ENCODE results near the gene C14orf180.
A peak's percentile ranks its signal among the peaks of the same experiment; 100 is the strongest.

Gene C14orf180

DNA sequence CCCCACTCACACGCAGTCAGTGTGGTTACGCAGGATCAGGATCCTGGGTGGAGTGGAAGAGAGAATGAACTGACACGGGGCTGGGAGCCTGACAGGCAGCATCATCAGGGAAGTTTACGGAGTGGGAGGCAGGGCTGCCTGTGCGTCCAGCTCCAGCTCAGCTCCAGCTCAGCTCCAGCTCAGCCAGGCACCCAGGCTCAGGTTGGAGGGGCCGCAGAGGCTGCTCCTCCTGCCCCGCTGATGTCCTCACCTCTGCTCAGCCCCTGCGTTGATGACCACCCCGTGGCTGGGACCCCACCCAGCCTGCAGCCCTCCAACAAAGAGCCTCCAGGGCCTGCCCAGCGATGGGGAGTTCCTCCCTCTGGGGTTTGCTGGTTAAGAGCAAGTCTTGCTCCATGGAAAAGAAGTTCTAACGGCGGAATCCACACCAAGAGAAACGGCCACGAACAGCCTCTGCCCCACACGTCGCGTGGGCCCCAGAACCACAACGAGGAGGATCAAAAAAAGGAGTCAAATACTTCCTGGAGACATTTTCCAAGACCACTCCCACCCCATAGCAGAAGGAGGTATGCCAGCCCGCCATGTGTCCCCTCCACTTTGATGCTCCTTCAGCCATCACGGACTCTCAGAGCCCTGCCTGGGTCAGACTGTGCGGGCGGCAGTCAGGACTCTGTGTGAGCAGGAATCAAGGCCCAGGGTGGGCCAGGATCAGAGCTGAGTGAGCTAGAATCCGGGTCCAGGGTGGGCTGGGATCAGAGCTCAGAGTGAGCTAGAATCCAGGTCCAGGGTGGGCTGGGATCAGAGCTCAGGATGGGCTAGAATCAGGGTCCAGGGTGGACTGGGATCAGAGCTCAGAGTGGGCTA, 17.7 kb upstream of the C14orf180 start:
- DNase-seq (ENCODE audit: low spot score): no peak

DNA sequence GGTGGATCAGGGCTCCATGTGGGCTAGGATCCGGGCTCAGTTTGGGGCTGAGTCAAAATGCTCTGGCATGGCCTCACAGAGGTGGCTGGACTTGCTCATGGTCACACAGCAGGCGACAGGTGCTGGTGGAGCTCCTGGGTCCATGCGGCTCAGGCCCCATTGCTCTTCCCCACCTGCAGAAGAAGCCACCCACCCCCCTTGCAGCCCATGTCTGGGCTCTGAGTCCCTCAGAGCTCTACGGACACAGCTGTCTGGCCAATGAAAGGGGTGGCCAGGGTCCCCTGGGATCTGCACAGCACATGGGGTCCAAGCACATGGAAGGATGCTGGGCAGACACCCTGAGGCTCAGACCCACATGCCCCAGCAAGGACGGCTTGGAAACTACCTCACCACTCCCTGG, 17.0 kb upstream of the C14orf180 start:
- no peak for DNase-seq (ENCODE audit: low spot score)

DNA sequence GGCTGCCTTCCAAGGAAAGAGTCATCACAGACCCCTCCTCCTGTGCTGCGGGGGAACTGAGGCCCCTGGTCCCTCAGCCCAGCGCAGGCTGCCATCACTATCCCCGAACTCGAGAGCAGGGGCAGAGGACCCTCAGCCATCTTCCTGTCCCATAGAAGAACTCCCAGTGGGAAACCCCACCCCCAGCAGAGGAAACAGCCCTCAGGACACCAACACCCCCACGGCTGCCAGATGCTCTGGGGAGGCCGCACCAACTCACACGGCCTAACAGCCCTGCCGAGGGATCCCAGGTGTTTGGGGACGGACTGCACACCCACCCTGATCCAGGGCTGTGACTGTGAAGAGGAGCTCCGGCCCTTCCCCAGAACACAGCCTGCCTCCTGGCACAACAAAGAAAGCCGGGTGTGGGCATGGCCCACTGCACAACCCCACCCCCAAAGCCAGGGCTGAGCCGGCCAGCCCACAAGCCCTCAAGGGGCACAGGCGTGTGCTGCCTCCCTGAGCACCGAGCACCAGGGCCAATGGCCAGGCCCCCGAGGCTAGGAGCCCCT, 16.3 kb upstream of the C14orf180 start:
- DNase-seq (ENCODE audit: low spot score): no peak

DNA sequence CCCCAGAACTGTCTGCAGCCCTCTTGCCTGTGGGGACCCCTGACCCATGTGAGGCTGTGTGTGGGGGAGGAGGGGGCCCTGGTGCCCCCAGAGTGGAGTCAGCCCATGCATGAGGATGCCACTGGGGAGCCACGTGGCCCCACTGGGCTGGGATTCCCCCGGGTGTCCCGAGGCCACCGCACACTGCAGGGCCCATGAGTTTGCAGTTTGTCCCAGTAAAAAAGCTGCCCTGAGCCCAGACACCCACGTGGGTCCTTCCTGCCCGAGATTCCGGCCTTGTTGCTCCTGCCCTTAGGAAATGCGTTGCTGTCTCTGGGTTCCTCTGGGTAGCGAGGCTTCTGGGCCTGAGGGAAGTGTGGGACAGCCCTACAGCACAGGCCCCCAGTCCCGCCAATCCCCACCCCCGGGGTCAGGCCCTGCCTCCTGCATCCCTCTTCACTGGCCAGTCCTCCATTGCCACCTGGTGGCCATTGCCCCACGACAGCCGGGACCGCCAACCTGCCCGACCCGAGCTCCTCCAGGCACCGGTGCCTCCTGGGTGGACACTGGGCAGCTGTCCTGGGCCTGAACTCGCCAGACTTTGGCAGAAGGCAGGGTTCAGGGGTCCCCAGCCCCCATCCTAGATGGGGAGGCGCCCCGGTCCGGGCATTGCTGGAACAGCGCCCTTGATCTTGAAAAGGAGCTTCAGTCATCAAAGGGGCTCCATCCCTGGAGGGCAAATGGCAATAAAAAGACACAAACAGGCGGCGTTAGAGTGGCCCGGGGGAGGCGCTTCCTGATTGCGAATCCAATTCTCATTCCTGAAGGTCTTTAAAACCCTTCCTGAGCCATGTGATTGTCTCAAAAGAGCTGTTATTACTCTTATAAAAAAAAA, 15.6 kb upstream of the C14orf180 start:
- DNase-seq (ENCODE audit: low spot score): peak; percentile 90

DNA sequence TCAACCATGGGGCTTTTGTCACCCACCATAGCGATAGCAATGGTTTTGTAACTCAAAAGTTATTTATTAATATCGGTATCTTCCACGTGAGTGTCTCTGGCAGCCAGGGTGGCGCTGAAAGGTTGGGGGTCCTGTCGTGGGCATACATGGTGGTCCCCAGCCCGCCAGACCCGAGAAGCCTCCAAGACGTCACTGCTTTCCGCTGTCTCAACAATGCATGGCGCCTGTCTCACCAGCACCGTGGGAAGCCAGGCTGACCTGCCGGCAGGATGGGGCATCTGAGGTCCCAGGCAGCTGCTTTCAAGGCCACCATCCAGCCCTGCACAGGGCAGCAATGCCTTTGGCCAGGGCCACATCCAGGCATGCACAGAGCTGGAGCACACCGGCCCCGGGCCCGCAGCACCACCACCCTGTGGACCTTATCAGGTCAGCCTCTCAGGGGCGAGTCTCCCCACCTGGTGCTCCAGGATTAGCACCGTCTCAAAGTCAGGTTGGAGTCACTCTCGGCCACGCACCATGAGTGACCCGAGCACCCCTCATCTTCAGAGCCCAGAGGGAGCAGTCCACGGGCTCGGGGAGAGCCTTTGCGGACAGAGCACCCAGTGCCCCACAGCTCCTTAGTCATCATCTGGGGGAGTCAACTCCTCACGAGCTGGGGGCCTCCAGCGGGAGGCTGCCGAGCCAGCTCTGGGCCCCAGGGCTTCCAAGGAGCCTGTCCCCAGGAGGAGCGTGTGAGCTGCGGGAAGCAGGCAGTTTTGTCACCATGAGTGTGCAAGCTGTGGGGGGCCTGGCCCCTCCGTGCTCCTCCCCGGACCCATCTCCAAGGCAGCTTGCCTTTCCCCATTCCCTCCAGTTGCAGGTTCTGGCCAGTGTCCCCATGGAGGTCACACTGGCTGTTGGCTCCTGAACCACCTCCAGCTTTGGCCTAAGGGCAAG, 14.6 kb upstream of the C14orf180 start:
- DNase-seq (ENCODE audit: low spot score): no peak

DNA sequence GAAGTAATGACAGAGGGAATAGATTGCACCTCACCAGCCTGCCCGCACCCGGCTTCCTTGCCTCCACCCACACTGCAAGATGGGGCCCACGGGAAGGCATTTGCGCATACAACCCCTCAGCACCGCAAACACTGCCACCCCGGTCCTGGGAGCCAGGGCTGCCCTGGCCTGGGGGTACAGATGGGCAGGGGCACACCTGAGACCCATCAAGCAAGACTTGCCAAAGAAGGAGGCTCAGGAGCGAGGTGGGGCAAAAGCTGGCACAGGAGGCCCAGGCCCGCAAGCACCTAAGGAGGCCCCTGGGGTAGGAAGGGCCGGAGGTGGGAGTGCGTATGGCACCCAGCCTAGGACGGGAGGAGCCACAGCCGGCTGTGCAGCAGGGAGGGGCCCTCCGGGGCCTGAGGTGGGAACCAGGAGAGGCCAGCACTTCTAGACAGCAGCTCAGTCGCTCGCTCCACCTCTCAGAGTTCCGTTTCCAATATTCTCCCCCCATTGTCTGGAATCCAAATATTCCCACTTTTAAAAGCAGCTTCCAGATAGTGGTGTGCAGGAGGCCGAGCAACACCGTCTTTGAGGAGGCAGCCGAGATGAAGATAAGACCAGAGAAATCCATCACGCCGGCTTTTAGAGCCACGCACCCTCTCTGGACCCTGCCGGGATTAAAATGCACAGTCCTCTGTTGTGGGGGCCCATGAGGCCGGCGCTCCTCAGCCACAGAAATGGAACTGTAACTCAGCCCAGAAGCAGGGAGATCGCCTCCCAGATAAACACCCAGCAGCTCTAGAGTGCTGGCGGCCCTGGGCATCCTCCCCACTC, 12.2 kb upstream of the C14orf180 start:
- no peak for DNase-seq (ENCODE audit: low spot score)

DNA sequence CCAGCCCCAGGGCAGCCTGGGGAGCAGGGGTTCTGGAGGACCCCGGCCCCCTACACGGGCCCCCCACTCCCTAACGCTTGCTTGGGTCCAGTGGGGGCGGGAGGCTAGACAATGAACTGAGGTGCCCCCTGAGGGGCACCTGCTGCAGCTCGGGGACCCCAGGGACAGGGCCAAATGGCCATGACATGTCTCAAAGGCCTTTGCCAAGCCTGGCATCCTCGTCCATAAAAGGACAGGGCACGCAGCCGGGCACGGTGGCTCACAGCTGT, 11.7 kb upstream of the C14orf180 start:
- no peak for DNase-seq (ENCODE audit: low spot score)

DNA sequence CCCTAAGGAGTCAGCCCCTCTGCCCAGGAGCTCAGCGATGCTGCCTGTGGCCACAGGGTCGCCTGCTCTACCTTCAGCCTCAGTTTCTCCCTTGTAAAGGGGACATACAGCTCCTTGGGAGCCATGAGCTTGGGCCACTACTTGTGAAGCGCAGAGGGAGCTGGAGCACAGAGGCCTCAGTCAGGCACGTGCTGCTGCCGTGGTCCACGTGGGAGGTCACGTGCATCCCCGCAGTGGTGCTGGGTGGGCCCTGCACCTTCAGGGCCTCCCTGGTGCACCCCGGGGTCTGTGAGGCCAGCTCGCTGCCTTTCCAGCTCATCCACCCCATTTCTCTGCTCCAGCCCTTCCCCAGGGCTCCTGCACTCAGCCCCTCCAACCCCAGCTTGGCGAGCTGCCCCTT, 10.9 kb upstream of the C14orf180 start:
- no peak for DNase-seq (ENCODE audit: low spot score)

DNA sequence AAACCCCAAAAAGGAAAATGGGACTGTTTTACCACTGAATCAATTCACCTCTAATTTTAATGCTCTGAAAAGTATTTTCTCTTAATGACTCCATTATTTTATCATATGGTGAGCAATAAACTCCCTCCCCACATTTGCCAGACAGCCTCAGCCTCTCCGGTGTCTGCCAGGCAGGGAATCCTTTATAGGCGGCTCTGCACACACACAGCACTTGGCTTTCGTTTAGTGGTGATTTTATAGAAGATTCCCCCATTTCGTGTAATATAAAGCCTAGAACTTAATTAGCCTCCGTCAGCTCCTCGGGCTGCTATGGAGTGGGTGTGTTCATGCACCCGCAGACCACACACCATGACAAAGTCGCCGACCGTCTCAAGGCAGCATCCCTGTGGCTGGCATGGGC, 10.1 kb upstream of the C14orf180 start:
- DNase-seq (ENCODE audit: low spot score): no peak

DNA sequence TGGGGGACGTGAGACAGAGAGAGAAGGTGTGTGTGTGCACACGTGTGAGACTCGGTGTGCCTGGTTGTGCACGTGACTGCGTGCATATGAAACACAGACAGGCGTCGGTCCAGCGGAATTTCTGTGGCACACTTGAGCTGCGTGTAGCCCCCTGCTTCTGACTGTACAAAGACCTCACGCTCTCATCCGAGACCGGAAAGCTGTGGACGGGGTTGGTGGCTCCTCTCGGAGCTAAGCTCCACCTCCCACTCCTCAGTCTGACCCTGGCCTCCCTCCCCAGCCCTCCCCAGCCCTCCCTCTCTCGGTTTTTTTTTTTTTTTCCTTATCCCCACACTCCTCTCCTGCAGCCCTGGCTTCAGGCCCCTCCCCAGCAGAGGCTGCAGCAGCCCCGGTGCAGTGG, 8.3 kb upstream of the C14orf180 start:
- DNase-seq (ENCODE audit: low spot score): no peak

DNA sequence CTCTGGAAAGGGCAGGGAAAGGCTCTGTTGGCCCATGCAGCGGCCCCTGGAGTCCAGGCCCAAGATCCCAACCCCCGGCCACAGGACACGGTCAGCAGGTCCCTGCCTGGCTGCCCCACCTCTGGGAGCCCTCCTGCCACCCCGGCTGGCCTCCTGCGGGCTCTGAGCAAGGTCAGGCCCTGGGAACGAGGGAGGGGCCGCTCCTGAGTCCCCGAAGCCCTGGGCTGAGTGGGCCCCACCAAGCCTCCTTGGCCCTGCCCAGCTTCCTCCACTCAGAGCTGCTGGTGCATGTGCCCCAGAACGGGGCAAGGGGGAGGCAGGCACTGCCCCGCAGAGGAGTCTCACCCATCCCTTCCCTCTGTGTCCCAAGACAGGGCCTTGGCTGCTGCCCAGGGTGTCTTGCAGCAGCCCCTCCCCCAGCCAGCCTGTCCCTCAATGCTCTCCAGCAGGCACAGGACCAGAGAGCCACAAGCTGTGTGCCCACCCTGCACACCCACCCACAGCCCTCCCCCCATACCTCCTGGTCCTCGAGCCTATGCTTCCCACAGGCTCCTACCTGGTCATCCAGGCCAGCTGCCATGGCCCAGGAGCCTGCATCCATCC, 7.4 kb upstream of the C14orf180 start:
- no peak for DNase-seq (ENCODE audit: low spot score)

DNA sequence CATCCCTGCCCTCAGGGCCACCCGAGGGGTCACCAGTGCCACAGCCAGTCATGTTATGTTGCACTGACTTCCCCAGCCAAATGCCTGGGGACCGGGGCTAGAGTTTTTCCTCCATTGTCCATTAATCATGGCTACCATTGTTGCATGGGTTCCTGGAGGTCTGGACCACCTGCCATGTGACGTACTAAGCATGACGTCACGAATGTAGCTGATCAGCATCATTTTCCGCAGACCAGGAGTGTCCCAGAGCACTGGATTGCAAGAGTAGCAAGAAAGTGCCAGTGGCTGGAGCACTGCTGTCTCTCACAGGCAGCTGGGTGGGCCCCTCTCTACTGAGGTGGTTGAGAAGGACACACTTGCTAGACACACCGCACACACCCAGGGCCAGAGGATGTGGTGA, 6.9 kb upstream of the C14orf180 start:
- DNase-seq (ENCODE audit: low spot score): no peak

DNA sequence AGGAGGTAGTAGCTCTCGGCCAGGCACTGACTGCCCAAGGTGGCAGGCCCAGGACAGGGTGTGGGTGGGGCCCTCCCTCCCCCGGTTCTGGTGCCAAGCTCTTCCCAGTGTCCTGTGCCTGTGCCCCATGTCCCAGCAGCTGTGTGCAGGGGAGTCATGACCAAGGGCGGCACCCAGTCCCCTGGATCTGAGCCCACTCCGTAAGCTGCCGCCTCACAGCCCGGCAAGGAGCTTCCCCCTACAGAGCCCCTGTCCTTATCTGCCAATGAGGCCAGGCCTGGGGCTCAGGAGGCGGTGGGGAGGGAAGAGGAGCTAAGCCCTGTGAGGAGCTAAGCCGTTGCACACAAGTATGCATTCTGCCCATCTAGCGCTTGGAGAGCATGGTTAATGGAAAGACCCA, 5.6 kb upstream of the C14orf180 start:
- DNase-seq (ENCODE audit: low spot score): no peak

DNA sequence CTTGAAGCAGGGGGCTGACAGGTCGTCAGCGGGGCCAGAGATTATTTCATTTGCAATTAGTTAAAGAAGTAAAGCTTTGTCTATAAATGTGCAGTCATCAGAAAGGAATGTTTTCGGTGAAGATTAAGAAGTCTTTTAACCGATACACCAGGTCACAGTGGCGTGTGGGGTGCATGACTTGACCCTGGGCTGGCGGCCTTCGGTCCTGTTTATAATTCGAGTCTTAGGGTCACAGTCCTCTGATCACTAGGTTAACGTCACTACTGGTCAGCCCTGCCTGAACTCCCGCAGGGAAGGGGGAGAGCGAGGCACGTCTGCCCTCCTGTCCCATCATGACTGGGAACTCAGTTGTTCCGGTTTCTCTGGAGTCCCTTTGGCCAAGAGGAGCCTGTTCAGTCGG, 5.0 kb upstream of the C14orf180 start:
- DNase-seq (ENCODE audit: low spot score): no peak

DNA sequence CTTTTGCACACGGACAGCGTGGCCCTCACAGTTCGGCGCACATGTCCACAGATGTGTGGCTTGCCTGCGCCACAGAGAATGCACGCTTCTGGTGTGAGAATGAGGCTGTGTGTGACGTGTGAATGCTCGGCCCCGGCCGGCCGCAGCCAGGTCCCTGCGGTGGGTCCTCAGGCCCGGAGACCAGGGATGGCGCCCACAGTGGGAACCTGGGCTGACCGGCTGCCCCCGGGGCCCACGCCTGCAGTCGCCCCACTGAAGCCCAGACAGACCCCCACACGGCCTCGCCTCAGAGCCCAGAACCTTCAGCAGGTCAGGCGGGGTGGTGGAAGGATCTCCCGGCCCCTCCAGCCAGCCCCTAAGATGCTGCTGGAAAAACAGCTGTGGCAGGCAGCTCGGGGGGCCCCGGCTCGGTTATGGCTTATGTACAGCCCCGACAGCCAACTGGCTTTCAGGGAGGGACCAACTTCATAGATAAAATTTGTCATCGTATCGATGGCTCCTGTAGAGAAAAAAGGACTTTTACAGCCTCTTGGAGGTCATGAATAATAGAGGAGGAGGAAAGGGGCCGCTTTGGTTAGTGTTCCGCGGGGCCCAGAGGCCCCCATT, 4.5 kb upstream of the C14orf180 start:
- DNase-seq (ENCODE audit: low spot score): no peak

DNA sequence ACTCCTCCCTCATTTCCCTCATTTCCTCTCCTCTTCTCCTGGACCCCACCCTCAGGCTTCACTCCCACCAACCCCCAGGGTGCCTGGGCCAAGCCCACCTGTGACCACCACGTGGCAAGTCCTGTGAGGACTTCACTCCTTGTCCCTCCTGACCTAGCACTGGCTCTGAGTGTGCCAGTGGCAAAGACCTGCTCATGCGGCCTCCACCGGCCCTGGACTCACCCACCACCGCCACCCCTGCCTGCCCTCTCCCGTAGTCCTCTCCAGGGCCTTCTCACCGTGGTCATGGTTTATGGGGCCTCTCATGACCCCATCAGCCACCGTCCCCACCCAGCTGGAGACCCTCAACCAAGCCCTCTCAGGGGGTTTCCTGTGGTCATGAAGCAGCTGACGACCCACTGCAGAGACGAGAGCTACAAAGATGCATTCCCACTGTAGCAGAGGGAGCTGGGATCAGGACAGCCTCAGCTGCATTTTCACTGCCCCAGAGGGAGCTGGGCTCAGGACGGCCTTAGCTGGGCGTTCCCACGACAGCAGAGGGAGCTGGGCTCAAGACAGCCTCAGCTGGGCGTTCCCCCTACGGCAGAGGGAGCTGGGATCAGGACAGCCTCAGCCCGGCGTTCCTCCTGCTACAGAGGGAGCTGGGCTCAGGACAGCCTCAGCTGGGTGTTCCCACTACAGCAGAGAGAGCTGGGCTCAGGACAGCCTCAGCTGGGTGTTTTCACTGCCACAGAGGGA, 3.2 kb upstream of the C14orf180 start:
- DNase-seq (ENCODE audit: low spot score): peak; percentile 37

DNA sequence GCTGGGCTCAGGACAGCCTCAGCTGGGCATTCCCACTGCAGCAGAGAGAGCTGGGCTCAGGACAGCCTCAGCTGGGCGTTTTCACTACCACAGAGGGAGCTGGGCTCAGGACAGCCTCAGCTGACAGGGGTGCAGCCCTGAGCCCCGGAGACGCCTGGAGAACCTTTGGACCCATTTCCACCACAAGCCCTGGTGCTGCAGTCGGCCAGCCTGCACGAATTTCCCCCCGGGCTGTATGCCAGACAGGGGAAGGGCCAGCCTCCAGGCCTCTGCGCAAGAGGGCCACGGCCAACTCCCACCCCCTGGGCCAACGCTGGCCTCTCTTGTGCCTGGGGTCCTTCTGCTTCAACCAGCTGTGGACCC, 2.6 kb upstream of the C14orf180 start:
- no peak for DNase-seq (ENCODE audit: low spot score)

DNA sequence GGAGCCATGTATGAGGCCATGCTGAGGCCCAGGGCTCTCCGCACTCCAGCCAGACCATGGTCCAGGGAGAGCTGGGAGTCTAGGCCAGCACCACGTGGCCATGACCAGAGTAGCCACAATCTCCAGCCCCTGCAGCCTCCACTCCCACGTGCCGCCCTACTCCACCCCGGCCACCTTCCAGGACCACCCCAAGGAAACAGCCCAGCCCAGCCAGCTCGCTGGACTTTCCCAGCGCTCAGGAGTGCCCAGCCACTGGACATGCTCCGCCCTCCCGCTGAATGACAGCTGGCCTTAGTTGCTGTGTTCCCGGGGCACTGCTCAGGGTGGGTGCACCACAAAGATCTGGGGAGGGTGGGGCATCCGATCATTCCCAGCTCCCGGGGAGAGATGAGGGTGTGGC, 2.1 kb upstream of the C14orf180 start:
- DNase-seq (ENCODE audit: low spot score): no peak

DNA sequence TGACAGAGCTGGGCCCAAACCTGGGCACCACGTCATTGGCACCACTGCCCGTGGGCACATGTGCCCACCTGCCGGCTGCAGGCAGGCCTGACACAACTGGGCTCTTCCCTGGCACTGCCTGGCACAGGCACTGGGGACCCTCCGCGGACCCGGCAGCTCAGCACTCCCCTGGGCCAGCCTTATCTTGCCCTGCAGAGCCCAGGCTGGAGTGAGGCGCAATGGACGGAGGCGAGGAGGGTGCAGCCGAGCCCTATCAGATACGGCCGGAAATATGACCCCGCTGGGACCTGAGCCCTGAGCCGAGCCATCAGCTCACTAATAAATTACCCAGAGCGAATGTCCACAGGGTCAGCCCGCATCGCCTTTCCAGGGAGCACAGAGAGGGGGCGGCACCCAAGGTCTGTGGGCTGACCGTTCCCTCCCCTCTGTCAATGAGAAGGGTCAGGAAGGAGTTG, 1.7 kb upstream of the C14orf180 start:
- DNase-seq (ENCODE audit: low spot score): no peak

DNA sequence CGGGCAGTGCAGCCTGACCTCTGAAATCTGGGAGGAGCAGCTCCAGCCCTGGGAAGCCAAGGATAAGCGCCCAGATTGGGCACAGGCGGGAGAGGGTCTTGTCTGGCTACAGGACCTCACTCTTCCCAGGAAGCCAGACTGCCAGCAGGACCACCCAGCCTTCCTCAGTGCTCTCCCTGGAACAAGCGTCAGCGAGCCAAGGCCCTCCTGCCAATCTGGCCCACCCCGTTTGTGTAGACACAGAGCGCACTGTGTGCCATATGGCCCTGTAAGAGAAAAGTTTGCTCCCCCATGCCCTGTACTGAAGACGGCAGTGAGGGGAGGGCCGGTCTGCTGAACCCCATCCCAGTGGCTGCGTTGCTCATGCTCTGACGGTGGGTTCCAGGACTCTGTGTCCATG, 1.2 kb upstream of the C14orf180 start:
- no peak for DNase-seq (ENCODE audit: low spot score)

Measured in GM03348 (cell line).